GM18858 (cell line): ENCODE results near the gene PYCARD.
"Not testable (repeated sequence)": the region's sequence is repeated elsewhere in the genome, so short reads cannot be mapped to it uniquely, and the experiment has no call there.

Experiments used
- ATAC-seq: cut with Tn5 transposase; IDR thresholded peaks from one replicate; pipeline ENCODE4 v1.9.1; 2021; ENCODE audit not compliant: unreplicated experiment

PYCARD gene

GRCh38 chr16:31215287-31216162 lies 13.0 kb upstream of the PYCARD start:
- no peak for ATAC-seq

- ATAC-seq, result no peak
These were observed 12.2 kb upstream of the PYCARD start for GRCh38 chr16:31214708-31215286.

- no peak for ATAC-seq
These were observed 11.5 kb upstream of the PYCARD start, which contains the start of gene TRIM72 for GRCh38 chr16:31213877-31214707. TRIM72 (plus strand) TSS chr16:31214119; CDS start chr16:31214739, 620 bp downstream.

GRCh38 chr16:31213342-31213741 lies 10.8 kb upstream of the PYCARD start:
- ATAC-seq, result no peak

GRCh38 chr16:31206776-31207175 lies 4.2 kb upstream of the PYCARD start:
- no peak for ATAC-seq

GRCh38 chr16:31204871-31205666 lies 2.5 kb upstream of the PYCARD start:
- ATAC-seq, result no peak

- ATAC-seq, result no peak
These were observed 762 bp downstream of the PYCARD start for GRCh38 chr16:31201582-31202413.

GRCh38 chr16:31200821-31201568 lies 1.6 kb downstream of the PYCARD start:
- ATAC-seq, result no peak

- not testable (repeated sequence) for ATAC-seq
These were observed 2.4 kb downstream of the PYCARD start for GRCh38 chr16:31200111-31200510.

GRCh38 chr16:31199430-31200041 lies 3.0 kb downstream of the PYCARD start:
- no peak for ATAC-seq

- no peak for ATAC-seq
These were observed 4.2 kb downstream of the PYCARD start for GRCh38 chr16:31198207-31198882.

GRCh38 chr16:31196324-31197088 lies 6.1 kb downstream of the PYCARD start:
- ATAC-seq, result no peak

- ATAC-seq, result not testable (repeated sequence)
These were observed 6.7 kb downstream of the PYCARD start for GRCh38 chr16:31195861-31196260.

- ATAC-seq, result no peak
These were observed 7.7 kb downstream of the PYCARD start for GRCh38 chr16:31194898-31195297.

- ATAC-seq, result no peak
These were observed 8.7 kb downstream of the PYCARD start for GRCh38 chr16:31193874-31194273.

GRCh38 chr16:31192856-31193642 lies 9.5 kb downstream of the PYCARD start:
- no peak for ATAC-seq
